GM23248 (cell line): Measurements from ENCODE around the gene ZNF624.

Experiments used
- EZH2 ChIP-seq: fragments of 200-600 bp; sonication (generic); IDR thresholded peaks from 2 replicates; pipeline ENCODE4 v1.6.1; 2018; ENCODE audit warnings: antibody characterized with exemption, mild to moderate bottlenecking; ENCODE audit not compliant: insufficient read depth, poor library complexity, severe bottlenecking
- EZH2phosphoT487 ChIP-seq: fragments of 200-600 bp; sonication (generic); IDR thresholded peaks from 2 replicates; pipeline ENCODE4 v1.6.1; 2018; ENCODE audit warnings: antibody characterized with exemption, moderate library complexity, mild to moderate bottlenecking, low read depth; ENCODE audit not compliant: insufficient read depth

GRCh38 chr17:16662936-16663335 lies 9.3 kb upstream of the ZNF624 start:
- no peak for TF ChIP-seq EZH2
- no peak for TF ChIP-seq EZH2phosphoT487
